Germinal center (tissue), 1 donor: ENCODE data around the gene USO1.
A peak's percentile ranks its signal among the peaks of the same experiment; 100 is the strongest.
"Not testable (repeated sequence)": the region's sequence is repeated elsewhere in the genome, so short reads cannot be mapped to it uniquely, and the experiment has no call there.

Source experiments
- DNase-seq: peaks from one replicate; pipeline ENCODE4 v3.0.0; 2012; ENCODE audit warnings: mixed read lengths, low spot score

The USO1 gene

GRCh38 chr4:75771607-75772006 is 47.2 kb downstream of the USO1 start:
- no peak for DNase-seq

- DNase-seq: no peak
Observed at GRCh38 chr4:75777589-75777988, 53.2 kb downstream of the USO1 start.

- no peak for DNase-seq
Observed at GRCh38 chr4:75779105-75779757, 54.9 kb downstream of the USO1 start.

- no peak for DNase-seq
Observed at GRCh38 chr4:75781305-75781704, 56.9 kb downstream of the USO1 start.

GRCh38 chr4:75786526-75786925 is 62.1 kb downstream of the USO1 start:
- DNase-seq: no peak

- no peak for DNase-seq
Observed at GRCh38 chr4:75786938-75787337, 62.6 kb downstream of the USO1 start.

GRCh38 chr4:75790024-75790423 is 65.6 kb downstream of the USO1 start:
- DNase-seq: peak; percentile 5

- no peak for DNase-seq
Observed at GRCh38 chr4:75800972-75801371, 76.6 kb downstream of the USO1 start.

- DNase-seq: not testable (repeated sequence)
Observed at GRCh38 chr4:75806035-75806434, 81.7 kb downstream of the USO1 start.

GRCh38 chr4:75817901-75818300 is 93.5 kb downstream of the USO1 start:
- no peak for DNase-seq

- DNase-seq: no peak
Observed at GRCh38 chr4:75819121-75819520, 94.7 kb downstream of the USO1 start.

GRCh38 chr4:75820197-75820596 is 95.8 kb downstream of the USO1 start:
- DNase-seq: no peak

- no peak for DNase-seq
Observed at GRCh38 chr4:75820676-75821075, 96.3 kb downstream of the USO1 start.

- DNase-seq: no peak
Observed at GRCh38 chr4:75821216-75821615, 96.8 kb downstream of the USO1 start.

GRCh38 chr4:75821966-75822365 is 97.6 kb downstream of the USO1 start:
- DNase-seq: no peak

- no peak for DNase-seq
Observed at GRCh38 chr4:75822416-75822815, 98.0 kb downstream of the USO1 start.

GRCh38 chr4:75823812-75824211 is 99.4 kb downstream of the USO1 start:
- no peak for DNase-seq

GRCh38 chr4:75830906-75831305 is 106.5 kb downstream of the USO1 start:
- DNase-seq: no peak

GRCh38 chr4:75831856-75832405 is 107.6 kb downstream of the USO1 start:
- no peak for DNase-seq

GRCh38 chr4:75834095-75834771 is 109.9 kb downstream of the USO1 start:
- DNase-seq: no peak

- DNase-seq: no peak
Observed at GRCh38 chr4:75834772-75835154, 110.4 kb downstream of the USO1 start.

- no peak for DNase-seq
Observed at GRCh38 chr4:75841641-75842520, 117.5 kb downstream of the USO1 start.

GRCh38 chr4:75843596-75843995 is 119.2 kb downstream of the USO1 start:
- DNase-seq: no peak
